ENCODE results near the gene TTC21B. TPM values are rescaled to one million over a fixed set of nuclear protein-coding genes. Genes with fewer than 3 reads are reported as not detected.

The TTC21B gene
- total RNA-seq, 1 donor from 2014 or later: 40.5 TPM

DNA sequence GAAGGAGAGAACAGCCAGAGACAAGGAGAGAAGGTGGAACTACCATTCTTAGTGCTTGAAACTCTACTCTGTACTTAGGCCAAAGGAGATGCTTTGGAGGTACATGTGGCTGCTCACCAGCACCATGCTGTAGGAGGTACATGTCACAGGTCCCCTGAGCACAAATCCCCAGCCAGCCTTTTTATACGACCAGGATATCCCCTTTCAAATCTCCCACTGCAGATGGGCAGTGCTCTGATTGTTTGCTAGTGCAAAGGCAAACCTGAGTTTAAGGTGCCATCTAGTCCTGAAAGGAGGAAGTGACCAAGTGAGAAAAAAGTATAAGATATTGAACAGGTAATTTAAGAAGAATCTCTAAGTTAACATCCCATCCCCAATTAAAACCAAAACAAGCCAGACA lies 17.1 kb upstream of the TTC21B start:
- intact Hi-C loops (cut with DNase I): no loop called here

DNA sequence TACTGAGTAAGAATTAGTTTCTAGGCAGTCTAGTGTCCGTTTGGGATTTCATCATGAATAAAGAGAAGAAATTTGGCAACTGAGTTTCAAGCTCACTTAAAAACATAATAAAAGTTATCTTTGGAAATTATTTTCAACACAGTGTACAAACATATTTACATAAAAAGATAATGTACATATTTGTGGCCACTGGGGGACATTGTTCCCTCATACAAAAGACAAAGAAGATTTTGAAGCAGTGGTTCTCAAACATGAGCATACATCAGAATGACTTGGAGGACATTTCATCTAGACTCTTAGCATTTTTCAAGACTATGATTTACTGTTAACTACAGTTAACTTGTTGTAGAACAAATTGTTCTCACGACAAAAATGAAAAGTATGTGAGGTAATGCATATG lies 15.7 kb upstream of the TTC21B start:
- DNase-seq (ENCODE audit: extremely low spot score in 2 of 2): no peak
- TF ChIP-seq, protein P1, sequence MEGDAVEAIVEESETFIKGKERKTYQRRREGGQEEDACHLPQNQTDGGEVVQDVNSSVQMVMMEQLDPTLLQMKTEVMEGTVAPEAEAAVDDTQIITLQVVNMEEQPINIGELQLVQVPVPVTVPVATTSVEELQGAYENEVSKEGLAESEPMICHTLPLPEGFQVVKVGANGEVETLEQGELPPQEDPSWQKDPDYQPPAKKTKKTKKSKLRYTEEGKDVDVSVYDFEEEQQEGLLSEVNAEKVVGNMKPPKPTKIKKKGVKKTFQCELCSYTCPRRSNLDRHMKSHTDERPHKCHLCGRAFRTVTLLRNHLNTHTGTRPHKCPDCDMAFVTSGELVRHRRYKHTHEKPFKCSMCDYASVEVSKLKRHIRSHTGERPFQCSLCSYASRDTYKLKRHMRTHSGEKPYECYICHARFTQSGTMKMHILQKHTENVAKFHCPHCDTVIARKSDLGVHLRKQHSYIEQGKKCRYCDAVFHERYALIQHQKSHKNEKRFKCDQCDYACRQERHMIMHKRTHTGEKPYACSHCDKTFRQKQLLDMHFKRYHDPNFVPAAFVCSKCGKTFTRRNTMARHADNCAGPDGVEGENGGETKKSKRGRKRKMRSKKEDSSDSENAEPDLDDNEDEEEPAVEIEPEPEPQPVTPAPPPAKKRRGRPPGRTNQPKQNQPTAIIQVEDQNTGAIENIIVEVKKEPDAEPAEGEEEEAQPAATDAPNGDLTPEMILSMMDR (IDR thresholded peaks at IDR 0.05): no peak
- no peak for TF ChIP-seq POLR2AphosphoS5 (IDR thresholded peaks at IDR 0.05; ENCODE audit: insufficient read depth in 1 of 2, low read depth in 1 of 2)
- no peaks in the 10 kb centered on the region for H3K27me3 ChIP-seq
- H3K4me3 ChIP-seq: no peak overlapping the region
- intact Hi-C loops (cut with DNase I): no loop called here
- no peaks in the 10 kb centered on the region for H3K9me3 ChIP-seq
- H3K36me3 ChIP-seq: no peaks in the 10 kb centered on the region
- no peak overlapping the region for H3K27ac ChIP-seq
- no peaks in the 10 kb centered on the region for H3K4me1 ChIP-seq

More for the DNA sequence above, 17.1 kb upstream of the TTC21B start:
- no peaks in the 10 kb centered on the region for H3K36me3 ChIP-seq
- no peak for DNase-seq (ENCODE audit: extremely low spot score in 2 of 2)
- no peaks in the 10 kb centered on the region for H3K27me3 ChIP-seq
- no peak overlapping the region for H3K4me3 ChIP-seq
- no peak overlapping the region for H3K27ac ChIP-seq
- TF ChIP-seq POLR2A (IDR thresholded peaks at IDR 0.05) (no peak), POLR2AphosphoS5 (IDR thresholded peaks at IDR 0.05; ENCODE audit: insufficient read depth in 1 of 2, low read depth in 1 of 2) (no peak)
- TF ChIP-seq, protein P1 (IDR thresholded peaks at IDR 0.05): no peak
- no peaks in the 10 kb centered on the region for H3K9me3 ChIP-seq
- H3K4me1 ChIP-seq: no peaks in the 10 kb centered on the region

DNA sequence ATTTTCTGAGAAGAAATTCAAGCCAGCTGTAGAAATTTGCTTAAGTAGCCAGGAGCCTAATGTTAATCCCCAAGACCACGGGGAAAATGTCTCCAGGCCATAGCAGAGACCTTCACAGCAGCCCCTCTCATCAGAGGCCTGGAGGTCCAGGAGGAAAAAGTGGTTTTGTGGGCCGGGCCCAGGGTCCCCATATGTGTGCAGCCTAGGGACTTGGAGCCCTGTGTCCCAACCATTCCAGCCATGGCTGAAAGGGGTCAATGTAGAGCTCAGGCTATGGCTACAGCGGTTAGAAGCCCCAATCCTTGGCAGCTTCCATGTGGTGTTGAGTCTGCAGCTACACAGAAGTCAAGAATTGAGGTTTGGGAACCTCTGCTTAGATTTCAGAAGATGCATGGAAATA lies 14.2 kb upstream of the TTC21B start:
- no peak for TF ChIP-seq POLR2AphosphoS5 (IDR thresholded peaks at IDR 0.05; ENCODE audit: insufficient read depth in 1 of 2, low read depth in 1 of 2)
- TF ChIP-seq POLR2A (IDR thresholded peaks at IDR 0.05): no peak
- TF ChIP-seq, protein P1 (IDR thresholded peaks at IDR 0.05): no peak
- Histone ChIP-seq H3K4me1 (no peaks in the 10 kb centered on the region), H3K4me3 (no peak overlapping the region), H3K27me3 (no peaks in the 10 kb centered on the region), H3K36me3 (no peaks in the 10 kb centered on the region), H3K9me3 (no peaks in the 10 kb centered on the region), H3K27ac (no peak overlapping the region)
- DNase-seq (ENCODE audit: extremely low spot score in 2 of 2): no peak
- intact Hi-C loops (cut with DNase I): no loop called here

DNA sequence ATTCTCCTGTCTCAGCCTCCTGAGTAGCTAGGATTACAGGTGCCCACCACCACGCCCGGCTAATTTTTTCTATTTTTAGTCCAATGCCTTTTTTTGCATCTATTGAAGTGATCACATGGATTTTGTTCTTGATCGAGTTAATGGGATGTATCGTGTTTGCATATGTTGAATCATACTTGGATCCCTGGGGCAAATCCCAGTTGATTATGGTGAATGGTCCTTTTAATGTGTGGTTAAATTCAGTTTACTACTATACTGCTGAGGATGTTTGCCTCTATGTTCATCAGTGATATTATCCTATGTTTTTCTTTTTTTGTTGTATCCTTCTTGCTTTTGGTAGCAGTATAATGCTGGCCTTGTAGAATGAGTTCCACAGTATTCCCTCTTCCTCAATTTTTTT lies 8.2 kb upstream of the TTC21B start:
- intact Hi-C loops (cut with DNase I): no loop called here
- no peak for TF ChIP-seq POLR2A (IDR thresholded peaks at IDR 0.05)
- TF ChIP-seq, protein P1 (IDR thresholded peaks at IDR 0.05): no peak
- TF ChIP-seq POLR2AphosphoS5 (IDR thresholded peaks at IDR 0.05; ENCODE audit: insufficient read depth in 1 of 2, low read depth in 1 of 2): no peak
- no peaks in the 10 kb centered on the region for H3K4me1 ChIP-seq
- no peak for DNase-seq (ENCODE audit: extremely low spot score in 2 of 2)
- H3K4me3 ChIP-seq: no peak overlapping the region
- no peaks in the 10 kb centered on the region for H3K9me3 ChIP-seq
- no peak overlapping the region for H3K27ac ChIP-seq
- H3K27me3 ChIP-seq: no peaks in the 10 kb centered on the region
- no peaks in the 10 kb centered on the region for H3K36me3 ChIP-seq

DNA sequence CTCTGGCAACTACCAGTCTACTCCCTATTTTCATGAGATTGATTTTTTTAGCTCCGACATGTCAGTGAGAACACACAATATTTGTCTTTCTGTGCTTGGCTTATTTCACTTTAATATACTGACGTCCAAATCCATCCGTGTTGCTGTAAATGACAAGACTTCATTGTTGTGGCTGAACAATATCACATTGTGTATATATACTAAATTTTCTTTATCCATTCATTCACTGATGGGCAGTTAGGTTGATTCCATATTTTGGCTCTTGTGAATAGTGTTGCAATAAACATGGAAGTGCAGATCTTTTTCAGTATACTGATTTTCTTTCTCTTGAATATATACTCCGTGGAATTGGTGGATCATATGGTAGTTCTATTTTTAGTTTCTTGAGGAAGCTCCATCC lies 5.8 kb upstream of the TTC21B start:
- Histone ChIP-seq H3K27ac (no peak overlapping the region), H3K27me3 (no peaks in the 10 kb centered on the region), H3K4me1 (peaks cover 10% of the 10 kb centered on the region), H3K9me3 (no peaks in the 10 kb centered on the region), H3K4me3 (no peak overlapping the region), H3K36me3 (no peaks in the 10 kb centered on the region)
- no peak for TF ChIP-seq POLR2A (IDR thresholded peaks at IDR 0.05)
- no peak for TF ChIP-seq POLR2AphosphoS5 (IDR thresholded peaks at IDR 0.05; ENCODE audit: insufficient read depth in 1 of 2, low read depth in 1 of 2)
- TF ChIP-seq, protein P1 (IDR thresholded peaks at IDR 0.05): no peak
- intact Hi-C loops (cut with DNase I): loop anchor here (10.0 kb wide), 1 partner anchor 1335 kb away; the partner anchor contains the start of gene B3GALT1
- no peak for DNase-seq (ENCODE audit: extremely low spot score in 2 of 2)

All from vagina (tissue), 2 donors.